H9 (cell line): ENCODE data around the gene PTPRK. TPM values are rescaled to one million over a fixed set of nuclear protein-coding genes. Genes with fewer than 3 reads are reported as not detected.

Experiments used
- DNase-seq: peaks from one replicate; pipeline ENCODE4 v3.0.0-alpha.2; 2017
- H2AFZ ChIP-seq: one replicate; pipeline ENCODE4 v1.6.1; 2013; ENCODE audit warnings: mild to moderate bottlenecking, low read length, control low read depth, moderate library complexity
- H2AK5ac ChIP-seq: 2 replicates; pipeline ENCODE4 v1.6.1; 2013; ENCODE audit warnings: low read length, control low read depth, mixed read lengths; ENCODE audit not compliant: insufficient read length
- H2BK120ac ChIP-seq: one replicate; pipeline ENCODE4 v1.6.1; 2013; ENCODE audit warnings: low read depth, mild to moderate bottlenecking, low read length, control low read depth, inconsistent platforms; ENCODE audit not compliant: poor library complexity, severe bottlenecking
- H2BK12ac ChIP-seq: 2 replicates; pipeline ENCODE4 v1.6.1; 2013; ENCODE audit warnings: low read length, control low read depth, mixed read lengths, low read depth; ENCODE audit not compliant: insufficient read length
- H2BK15ac ChIP-seq: 2 replicates; pipeline ENCODE4 v1.6.1; 2013; ENCODE audit warnings: low read depth, low read length, control low read depth
- H2BK20ac ChIP-seq: one replicate; pipeline ENCODE4 v1.6.1; 2013; ENCODE audit warnings: low read depth, mild to moderate bottlenecking, low read length, control low read depth, inconsistent platforms; ENCODE audit not compliant: poor library complexity, severe bottlenecking
- H2BK5ac ChIP-seq: 2 replicates; pipeline ENCODE4 v1.6.1; 2013; ENCODE audit warnings: low read length, control low read depth, mixed read lengths; ENCODE audit not compliant: insufficient read length
- H3K14ac ChIP-seq: 2 replicates; pipeline ENCODE4 v1.6.1; 2013; ENCODE audit warnings: low read length, control low read depth; ENCODE audit not compliant: insufficient read depth
- H3K18ac ChIP-seq: 2 replicates; pipeline ENCODE4 v1.6.1; 2013; ENCODE audit warnings: low read depth, mild to moderate bottlenecking, mixed read lengths, low read length, control low read depth; ENCODE audit not compliant: insufficient read length
- H3K23ac ChIP-seq: 2 replicates; pipeline ENCODE4 v1.6.1; 2013; ENCODE audit warnings: low read length, control low read depth, mixed read lengths, low read depth; ENCODE audit not compliant: insufficient read length
- H3K23me2 ChIP-seq: 2 replicates; pipeline ENCODE4 v1.6.1; 2013; ENCODE audit warnings: low read depth, mild to moderate bottlenecking, mixed read lengths, low read length, control low read depth; ENCODE audit not compliant: insufficient read length, poor library complexity, severe bottlenecking
- H3K27ac ChIP-seq: 2 replicates; pipeline ENCODE4 v1.5.1; 2013; ENCODE audit warnings: low read length, control low read depth, mixed read lengths, low read depth; ENCODE audit not compliant: insufficient read length
- H3K27me3 ChIP-seq: 2 replicates; pipeline ENCODE4 v1.6.1; 2013; ENCODE audit warnings: low read length, control low read depth, inconsistent platforms; ENCODE audit not compliant: insufficient read depth
- H3K4ac ChIP-seq: 2 replicates; pipeline ENCODE4 v1.6.1; 2013; ENCODE audit warnings: low read depth, mild to moderate bottlenecking, control low read depth, inconsistent platforms, low read length, moderate library complexity
- H3K4me1 ChIP-seq: 2 replicates; pipeline ENCODE4 v1.6.1; 2013; ENCODE audit warnings: low read length, control low read depth, inconsistent platforms; ENCODE audit not compliant: insufficient read depth
- H3K4me2 ChIP-seq: 2 replicates; pipeline ENCODE4 v1.6.1; 2013; ENCODE audit warnings: low read length, control low read depth, mixed read lengths; ENCODE audit not compliant: insufficient read length, insufficient read depth
- H3K56ac ChIP-seq: 2 replicates; pipeline ENCODE4 v1.6.1; 2013; ENCODE audit warnings: low read depth, mild to moderate bottlenecking, mixed read lengths, low read length, control low read depth; ENCODE audit not compliant: insufficient read length
- H3K79me1 ChIP-seq: 2 replicates; pipeline ENCODE4 v1.6.1; 2013; ENCODE audit warnings: low read depth, mild to moderate bottlenecking, moderate library complexity, low read length, control low read depth, inconsistent platforms; ENCODE audit not compliant: insufficient read depth, poor library complexity, severe bottlenecking
- H3K79me2 ChIP-seq: 2 replicates; pipeline ENCODE4 v1.6.1; 2013; ENCODE audit warnings: low read length, control low read depth, inconsistent platforms; ENCODE audit not compliant: insufficient read depth
- H3K9ac ChIP-seq: 2 replicates; pipeline ENCODE4 v1.6.1; 2013; ENCODE audit warnings: low read length, control low read depth, mixed read lengths; ENCODE audit not compliant: insufficient read length; ENCODE audit errors: extremely low read depth
- H3K9me3 ChIP-seq: one replicate; pipeline ENCODE4 v1.6.1; 2013; ENCODE audit warnings: low read depth, low read length, inconsistent platforms; ENCODE audit not compliant: control insufficient read depth
- H3T11ph ChIP-seq: one replicate; pipeline ENCODE4 v1.6.1; 2013; ENCODE audit warnings: mild to moderate bottlenecking, low read length, control low read depth, inconsistent platforms
- H4K20me1 ChIP-seq: one replicate; pipeline ENCODE4 v1.6.1; 2013; ENCODE audit not compliant: control insufficient read depth, insufficient read length, insufficient read depth
- H4K5ac ChIP-seq: 2 replicates; pipeline ENCODE4 v1.6.1; 2013; ENCODE audit warnings: low read depth, mild to moderate bottlenecking, mixed read lengths, low read length, control low read depth; ENCODE audit not compliant: insufficient read length
- H4K8ac ChIP-seq: replicated peaks from 2 replicates; pipeline ENCODE4 v1.6.1; 2013; ENCODE audit warnings: low read length, control low read depth, mixed read lengths, low read depth; ENCODE audit not compliant: insufficient read length
- H4K91ac ChIP-seq: 2 replicates; pipeline ENCODE4 v1.6.1; 2013; ENCODE audit warnings: low read depth, mild to moderate bottlenecking, moderate library complexity, mixed read lengths, low read length, control low read depth; ENCODE audit not compliant: insufficient read length
- H3K27ac Mint-ChIP-seq, 3 experiments: 2 replicates in 2 of 3; 3 replicates in 1 of 3; pipeline ENCODE4 v1.8.0; 2020 to 2021; ENCODE audit warnings: mixed read lengths in 3 of 3, mild to moderate bottlenecking in 1 of 3, moderate library complexity in 1 of 3
- H3K27me3 Mint-ChIP-seq: 2 replicates; pipeline ENCODE4 v1.8.0; 2021; ENCODE audit warnings: low read depth, mild to moderate bottlenecking, moderate library complexity, mixed read lengths
- H3K36me3 Mint-ChIP-seq, 3 experiments: 2 replicates in 2 of 3; 3 replicates in 1 of 3; pipeline ENCODE4 v1.8.0; 2020 to 2021; ENCODE audit warnings: low read depth in 3 of 3, mixed read lengths in 3 of 3; ENCODE audit not compliant: insufficient read depth in 1 of 3
- H3K4me1 Mint-ChIP-seq, 2 experiments: 2 replicates each; pipeline ENCODE4 v1.8.0; 2020; ENCODE audit warnings: mixed read lengths in 2 of 2
- H3K4me3 Mint-ChIP-seq, 2 experiments: 2 replicates in 1 of 2; 3 replicates in 1 of 2; pipeline ENCODE4 v1.8.0; 2020 to 2021; ENCODE audit warnings: mild to moderate bottlenecking in 2 of 2, mixed read lengths in 2 of 2, moderate library complexity in 1 of 2
- H3K9me3 Mint-ChIP-seq, 2 experiments: 2 replicates in 1 of 2; 3 replicates in 1 of 2; pipeline ENCODE4 v1.8.0; 2020; ENCODE audit warnings: mild to moderate bottlenecking in 2 of 2, mixed read lengths in 2 of 2, moderate library complexity in 1 of 2
- CTCF ChIP-seq: fragments of 200-600 bp; sonication (generic); conservative IDR thresholded peaks from 3 replicates; pipeline ENCODE4 v1.8.0; 2021; ENCODE audit warnings: antibody characterized with exemption, mild to moderate bottlenecking
- WGBS: extraction: QIAGEN DNeasy Blood & Tissue Kit; methylation state at CpG from one replicate; pipeline ENCODE4 v1.1.7; 2013; ENCODE audit warnings: missing lambda C conversion rate, low lambda C conversion rate, mixed read lengths; ENCODE audit not compliant: insufficient read length; ENCODE audit errors: extremely low coverage; 5-methylcytosine and 5-hydroxymethylcytosine counted together
- total RNA-seq: library from RNA; stranded (reverse); gene quantifications from 2 replicates; pipeline ENCODE4 v1.2.1, GENCODE V29; 2021

The PTPRK gene
- total RNA-seq, 1 experiment from 2014 or later: 47.9 TPM

- no CpG with 5 or more reads among the region's 4 CpGs for WGBS
- peaks cover 0 to 7% of the 10 kb centered on the region in 2 experiments; a peak in 1 of 4 replicates for H3K4me1 Mint-ChIP-seq
- no peaks in the 10 kb centered on the region for H3K36me3 Mint-ChIP-seq
- Histone ChIP-seq H3K9ac (no peak overlapping the region), H3K27me3 (no peaks in the 10 kb centered on the region), H3K4me1 (no peaks in the 10 kb centered on the region), H2BK5ac (no peak overlapping the region), H3K27ac (no peak overlapping the region), H4K8ac (no peak overlapping the region), H2BK15ac (no peak overlapping the region), H4K20me1 (no peaks in the 10 kb centered on the region), H3K56ac (no peak overlapping the region), H2BK12ac (no peak overlapping the region), H3K23me2 (no peaks in the 10 kb centered on the region), H3K4me2 (no peak overlapping the region), H2AFZ (no peak overlapping the region), H3K14ac (no peak overlapping the region), H2BK20ac (no peak overlapping the region), H3K79me2 (no peaks in the 10 kb centered on the region), H4K91ac (no peak overlapping the region), H2BK120ac (no peak overlapping the region), H2AK5ac (no peak overlapping the region), H3K9me3 (no peaks in the 10 kb centered on the region), H3K79me1 (no peaks in the 10 kb centered on the region), H3K23ac (no peak overlapping the region), H3T11ph (no peak overlapping the region), H3K18ac (no peak overlapping the region), H4K5ac (no peak overlapping the region), H3K4ac (no peak overlapping the region)
- DNase-seq: no peak
- no peaks in the 10 kb centered on the region for H3K9me3 Mint-ChIP-seq
- no peak for TF ChIP-seq CTCF
- no peak overlapping the region for H3K4me3 Mint-ChIP-seq
- H3K27ac Mint-ChIP-seq: no peak overlapping the region
- no peaks in the 10 kb centered on the region for H3K27me3 Mint-ChIP-seq
Observed at GRCh38 chr6:128345278-128345677, 175.1 kb downstream of the PTPRK start.
